NCI-H146 (cell line): ENCODE data around the gene FOXJ3.

Experiments
- DNase-seq: peaks from one replicate; lab custom pipeline; 2025; lab: John Stamatoyannopoulos, UW

Gene FOXJ3

DNA sequence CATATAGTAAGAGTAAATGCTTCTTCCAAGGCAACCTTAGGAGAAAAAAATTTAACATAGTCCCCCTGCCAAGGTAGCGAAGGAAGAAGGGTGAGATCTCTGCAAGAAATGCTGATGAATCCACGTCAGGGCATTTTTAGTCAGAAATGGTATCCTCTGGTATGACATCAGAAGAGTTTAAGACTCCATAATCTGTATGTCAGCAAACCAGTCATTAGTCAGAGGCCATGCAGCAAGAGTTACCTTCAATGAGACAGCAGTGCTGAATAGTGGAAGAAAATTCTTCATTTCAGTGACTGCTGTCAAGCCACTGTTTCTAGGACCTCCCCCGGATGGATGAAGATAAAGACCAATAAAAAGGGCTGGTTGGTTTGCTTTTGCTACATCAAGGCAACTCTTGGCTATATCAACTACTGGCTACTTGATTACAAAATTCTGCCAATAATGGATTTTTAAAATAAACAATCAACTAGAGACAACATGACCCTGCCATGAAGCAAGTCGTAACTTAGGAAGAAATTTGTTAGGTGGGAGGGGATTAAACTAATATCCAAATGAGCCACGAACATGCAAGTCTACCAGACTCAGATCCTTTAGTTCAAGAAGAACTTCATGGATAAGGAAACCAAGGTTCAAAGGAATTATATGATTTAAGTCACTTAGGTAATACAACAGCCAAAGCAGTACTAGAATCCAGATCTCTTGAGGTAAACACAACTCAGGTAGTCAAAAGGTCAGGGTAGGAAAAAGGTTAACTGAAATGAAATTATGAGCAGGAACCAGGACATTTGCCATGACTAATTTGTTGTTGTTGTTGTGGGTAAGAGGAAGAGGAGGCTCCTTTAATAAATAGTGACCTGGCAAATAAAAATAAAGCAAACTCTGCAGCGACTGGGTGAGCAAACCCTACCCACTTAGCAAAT is 144.8 kb downstream of the FOXJ3 start:
- no peak for DNase-seq

DNA sequence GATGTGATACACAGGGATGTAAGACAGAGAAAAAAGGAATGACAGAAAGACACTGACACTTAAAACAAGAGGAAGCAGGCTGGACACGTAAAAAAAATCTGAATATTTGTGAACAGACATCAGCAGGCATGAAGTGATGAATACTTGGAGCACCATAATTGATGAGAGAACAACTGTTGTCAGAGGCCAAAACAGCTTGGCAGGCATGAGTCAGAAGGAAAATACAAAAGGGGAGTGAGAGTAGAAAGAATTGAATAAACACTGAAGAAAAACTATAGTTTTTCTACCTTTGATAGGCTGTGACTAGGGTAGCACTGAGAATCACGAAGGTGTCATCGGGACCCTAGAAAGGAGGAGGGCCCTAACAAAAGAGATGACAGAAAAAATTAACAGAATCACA is 148.9 kb downstream of the FOXJ3 start:
- DNase-seq, result no peak

DNA sequence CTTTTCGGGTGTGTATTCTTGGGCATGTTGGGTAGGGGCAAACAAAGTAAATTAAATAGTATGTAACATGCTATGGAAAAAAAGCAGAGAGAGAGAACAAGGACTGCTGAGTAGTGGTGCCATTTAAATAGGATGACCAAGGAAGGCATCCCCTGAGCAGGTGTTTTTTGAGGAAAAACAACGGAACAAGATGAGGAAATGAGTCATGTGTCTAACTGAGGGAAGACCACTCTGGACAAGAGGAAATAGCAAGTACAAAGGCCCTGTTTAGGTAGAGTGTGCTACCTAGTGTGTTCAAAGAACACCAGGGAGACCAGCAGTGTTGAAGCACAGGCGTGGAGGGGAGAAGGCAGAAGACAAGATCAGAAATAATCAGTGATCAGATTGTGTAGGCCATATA is 150.4 kb downstream of the FOXJ3 start:
- no peak for DNase-seq

- no peak for DNase-seq
These were observed 151.1 kb downstream of the FOXJ3 start for GRCh38 chr1:42183957-42184268.

DNA sequence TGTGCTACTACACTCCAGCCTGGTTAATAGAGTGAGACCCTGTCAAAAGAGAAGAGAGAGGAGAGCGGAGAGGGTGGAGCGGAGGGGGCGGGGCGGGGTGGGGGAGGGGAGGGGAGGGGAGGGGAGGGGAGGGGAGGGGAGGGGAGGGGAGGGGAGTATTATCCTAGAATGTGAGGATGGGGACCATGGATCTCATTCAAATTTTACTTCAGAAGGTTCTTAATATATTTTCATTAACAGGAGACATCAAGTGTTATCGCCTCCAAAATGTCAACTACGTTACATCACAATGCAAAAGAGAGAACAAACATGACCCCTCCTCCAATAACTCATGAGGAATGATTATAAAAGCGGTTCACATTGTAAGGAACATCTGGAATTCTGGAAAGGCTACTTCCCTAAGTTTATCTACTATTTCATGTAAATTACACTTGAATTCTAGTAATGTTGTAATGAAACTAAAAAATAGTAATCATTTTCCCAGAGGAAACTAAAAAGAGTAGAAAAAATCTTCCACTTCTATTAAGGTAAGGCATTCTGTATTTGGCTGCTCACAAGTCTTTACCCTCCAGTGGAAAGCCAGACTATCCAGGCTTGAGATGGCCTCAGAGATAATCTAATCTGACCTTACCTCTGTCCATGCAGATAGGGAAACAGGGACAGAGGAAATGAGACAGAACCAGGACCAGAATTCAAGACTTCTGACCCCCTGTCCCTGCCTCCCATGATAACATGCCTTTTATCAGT is 151.7 kb downstream of the FOXJ3 start:
- DNase-seq, result no peak

GRCh38 chr1:42181687-42182086 is 153.3 kb downstream of the FOXJ3 start:
- DNase-seq, result no peak

- DNase-seq, result no peak
These were observed 155.1 kb downstream of the FOXJ3 start for GRCh38 chr1:42179900-42180329.

DNA sequence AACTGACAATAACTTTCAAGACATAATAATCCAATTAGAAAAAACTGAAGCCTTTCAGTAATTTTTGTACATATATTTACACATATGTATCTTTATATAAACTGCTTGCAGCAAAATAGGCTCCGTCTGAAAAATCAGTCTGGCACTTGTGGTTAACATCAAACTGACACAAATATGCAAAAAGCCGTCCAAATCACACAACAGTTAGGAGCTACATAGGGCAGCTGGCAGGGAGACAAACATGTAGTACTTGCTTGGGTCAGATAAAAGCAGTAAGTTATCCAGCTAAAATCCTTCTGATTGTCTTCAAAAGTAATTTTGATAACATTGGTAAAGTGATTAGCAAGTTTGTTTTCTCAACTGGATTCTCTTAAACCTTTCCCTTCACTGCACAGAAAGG is 155.8 kb downstream of the FOXJ3 start:
- DNase-seq, result no peak

- no peak for DNase-seq
These were observed 156.8 kb downstream of the FOXJ3 start for GRCh38 chr1:42178249-42178648.

- peak; percentile 57 for DNase-seq
These were observed 157.5 kb downstream of the FOXJ3 start for GRCh38 chr1:42177541-42177981.

DNA sequence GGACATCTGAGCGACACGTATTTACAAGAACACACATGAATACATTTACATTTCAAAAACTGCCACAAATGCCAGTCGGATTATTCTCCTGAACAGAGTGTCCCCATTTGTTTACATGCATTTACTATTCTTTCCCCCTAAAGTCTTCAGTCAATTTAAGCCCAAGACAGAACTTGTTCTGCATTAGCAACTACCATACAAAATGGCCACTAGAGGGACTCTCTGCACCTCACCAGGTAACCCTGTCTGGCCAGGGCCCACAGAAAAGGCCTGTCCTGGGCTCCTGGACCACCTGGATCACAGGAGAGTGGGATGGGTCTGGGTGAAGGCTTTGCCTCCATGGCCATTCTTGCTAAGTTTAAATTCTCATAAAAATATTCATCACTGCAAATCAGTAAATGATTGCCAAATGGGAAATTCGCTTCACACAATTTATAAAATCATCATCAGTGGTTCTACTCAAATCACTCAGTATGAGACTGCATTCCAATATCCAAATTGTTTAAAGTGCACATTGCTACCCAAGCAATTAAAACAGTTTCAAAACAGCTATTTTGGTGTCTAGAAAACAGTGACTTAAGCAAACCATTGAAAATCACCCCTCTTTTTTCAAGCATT is 158.0 kb downstream of the FOXJ3 start:
- peak; percentile 26 for DNase-seq

GRCh38 chr1:42175314-42176054 is 159.6 kb downstream of the FOXJ3 start:
- DNase-seq, result no peak

DNA sequence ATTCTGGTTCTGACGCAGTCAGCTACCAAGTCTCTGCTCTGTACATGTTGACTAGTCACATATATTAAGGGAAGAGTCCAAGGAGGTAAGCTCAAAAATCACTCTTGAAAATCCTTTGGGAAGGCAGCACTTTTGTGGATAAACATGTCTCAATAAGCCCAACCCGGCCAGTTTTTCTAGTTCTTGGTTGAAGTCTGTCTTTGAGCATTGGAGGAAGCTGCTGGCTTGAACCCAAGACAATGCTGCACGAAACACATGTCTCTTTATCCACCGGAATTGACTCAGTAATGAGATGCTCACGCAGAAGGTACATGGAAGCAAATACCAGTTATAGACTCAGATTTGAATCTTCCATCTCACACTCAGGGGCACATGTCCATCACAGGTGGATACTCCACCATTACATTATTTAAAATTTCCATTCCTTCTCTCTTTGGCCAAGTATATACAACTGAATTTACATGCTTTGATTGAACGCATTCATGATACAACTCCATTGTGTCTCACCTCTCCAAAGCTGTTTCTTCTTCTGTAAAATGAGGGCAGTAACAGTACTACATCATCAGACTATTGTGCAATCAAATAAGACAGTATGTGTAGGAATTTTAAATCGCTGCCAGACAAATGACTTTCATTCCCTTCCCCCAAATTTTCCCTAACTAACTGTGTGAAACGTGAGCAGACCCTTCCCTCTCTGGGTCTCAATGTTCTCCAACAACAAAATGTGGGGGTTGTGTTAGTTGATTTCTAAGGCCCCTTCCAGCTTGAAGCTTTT is 160.9 kb downstream of the FOXJ3 start:
- no peak for DNase-seq

- DNase-seq, result peak; percentile 11
These were observed 161.7 kb downstream of the FOXJ3 start for GRCh38 chr1:42173155-42173933.

DNA sequence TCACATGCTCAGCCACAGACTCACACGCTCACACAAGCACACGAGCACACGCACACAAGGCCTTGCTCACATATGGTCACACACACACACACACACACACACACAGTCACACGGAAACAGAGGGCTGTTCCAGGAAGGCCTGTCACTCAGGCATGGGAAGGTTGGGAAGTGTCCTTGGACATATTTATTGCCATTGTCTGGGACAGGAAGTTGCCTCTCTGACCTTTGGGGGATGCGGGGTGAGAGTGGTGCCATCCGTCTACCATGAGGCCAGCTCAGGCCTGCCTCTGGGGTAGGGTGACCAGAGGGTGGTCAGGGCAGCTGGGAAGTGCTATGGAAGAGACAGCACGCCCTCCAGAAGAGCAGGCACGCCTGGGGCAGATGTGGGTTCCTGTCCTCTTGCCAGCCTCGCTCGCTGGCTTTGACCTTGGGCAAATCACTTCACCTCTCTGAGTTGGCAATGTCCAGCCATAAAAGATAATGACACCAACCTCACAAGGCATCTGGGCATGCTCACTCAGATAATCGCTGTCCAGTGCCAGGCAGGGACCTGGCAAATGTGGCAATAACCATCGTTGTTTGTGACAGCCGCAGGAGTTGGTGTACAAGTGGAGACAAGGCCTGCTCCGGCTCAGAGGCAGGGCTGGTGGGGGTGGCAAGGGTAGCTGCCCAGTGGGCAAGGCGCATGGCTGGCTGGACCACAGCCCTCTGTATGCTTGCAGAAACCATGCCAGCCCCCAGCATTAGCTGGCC is 162.5 kb downstream of the FOXJ3 start:
- DNase-seq, result no peak

DNA sequence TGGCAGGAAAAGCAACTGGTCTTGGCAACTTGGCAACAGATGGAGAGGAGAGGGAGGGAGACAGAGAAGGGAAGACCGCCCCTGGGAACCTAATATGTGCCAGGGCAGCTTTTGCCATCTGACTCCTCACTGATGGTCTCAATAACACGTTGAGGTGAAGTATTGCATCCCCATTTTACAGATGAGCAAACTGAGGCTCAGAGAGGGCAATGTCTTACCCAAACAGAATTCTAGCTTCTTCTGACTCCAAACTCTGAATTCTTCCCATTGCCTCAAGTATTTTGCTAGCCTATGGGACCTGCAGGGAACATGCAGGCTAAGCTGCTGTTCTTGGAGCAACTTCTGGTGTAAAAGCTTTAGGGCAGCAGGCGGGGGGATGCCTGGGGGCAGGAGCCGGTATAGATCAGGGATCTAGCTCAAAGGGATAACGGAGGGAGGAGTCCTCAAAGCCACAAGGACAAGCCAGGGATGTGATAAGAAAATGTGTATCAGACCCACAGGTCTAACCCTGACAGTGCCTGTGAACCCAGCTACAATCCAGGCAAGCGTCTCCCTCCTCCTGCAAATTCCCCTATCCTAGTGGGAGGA is 163.3 kb downstream of the FOXJ3 start:
- no peak for DNase-seq

- DNase-seq, result no peak
These were observed 164.0 kb downstream of the FOXJ3 start for GRCh38 chr1:42170779-42171621.

- DNase-seq, result no peak
These were observed 166.3 kb downstream of the FOXJ3 start for GRCh38 chr1:42168763-42169162.

DNA sequence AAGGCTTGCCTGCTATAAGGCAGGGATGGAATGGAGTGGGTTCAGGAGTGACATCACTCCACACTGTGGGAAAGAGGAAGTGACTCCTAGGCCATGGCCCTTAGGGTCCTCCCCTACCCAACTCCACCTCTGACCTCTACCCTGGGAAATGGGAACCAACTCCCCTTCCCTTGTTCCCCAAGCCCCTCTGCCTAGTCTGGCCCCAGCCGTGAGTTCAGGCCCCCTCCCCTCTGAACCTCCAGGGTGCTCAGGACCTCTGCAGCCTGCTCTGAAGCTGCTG is 166.7 kb downstream of the FOXJ3 start:
- DNase-seq, result no peak
